Measurements from ENCODE around the gene GRK5.
"Not testable (repeated sequence)": the region's sequence is repeated elsewhere in the genome, so short reads cannot be mapped to it uniquely, and the experiment has no call there.

GRK5 gene

GRCh38 chr10:119222537-119222936 is 15.2 kb downstream of the GRK5 start:
- no peak for TF ChIP-seq CTCF (IDR thresholded peaks at IDR 0.05; ENCODE audit: low read depth, low read length)
- no peak overlapping the region for H3K4me3 ChIP-seq (ENCODE audit: low read depth, low read length)

GRCh38 chr10:119222966-119223386 is 15.6 kb downstream of the GRK5 start:
- no peak overlapping the region for H3K4me3 ChIP-seq (ENCODE audit: low read depth, low read length)
- TF ChIP-seq CTCF (IDR thresholded peaks at IDR 0.05; ENCODE audit: low read depth, low read length): no peak

DNA sequence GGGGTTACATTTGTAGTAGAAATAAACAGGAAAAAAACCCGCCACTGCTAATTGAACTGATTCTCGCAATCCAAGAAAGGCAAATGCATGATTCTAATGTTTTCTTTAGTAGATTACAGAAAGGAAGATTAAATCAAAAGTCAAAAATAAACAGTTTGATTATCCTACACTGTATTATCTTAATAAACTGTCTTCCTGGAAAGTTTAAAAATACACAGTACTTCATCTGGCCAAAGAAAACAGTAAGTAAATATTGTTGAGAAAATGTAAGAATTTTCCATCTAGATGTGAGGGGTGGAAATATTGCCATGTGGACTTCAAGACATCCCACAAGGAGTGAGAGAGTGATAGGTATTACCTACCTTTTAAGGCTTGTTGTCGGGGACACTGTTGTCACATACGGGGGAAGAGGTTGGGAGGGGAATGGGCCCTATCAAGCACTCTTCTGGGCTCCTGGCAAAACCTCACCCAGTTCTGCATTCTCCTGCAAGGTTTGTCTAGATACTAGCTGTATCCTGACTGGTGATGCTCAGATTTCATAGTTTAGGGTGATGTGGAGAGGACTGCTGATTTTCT is 17.8 kb downstream of the GRK5 start:
- H3K4me3 ChIP-seq (ENCODE audit: low read depth, low read length): no peak overlapping the region
- TF ChIP-seq CTCF (IDR thresholded peaks at IDR 0.05; ENCODE audit: low read depth, low read length): no peak

- no peak overlapping the region for H3K4me3 ChIP-seq (ENCODE audit: low read depth, low read length)
- no peak for TF ChIP-seq CTCF (IDR thresholded peaks at IDR 0.05; ENCODE audit: low read depth, low read length)
Measured at GRCh38 chr10:119227825-119228224, 20.5 kb downstream of the GRK5 start.

GRCh38 chr10:119231654-119232053 is 24.3 kb downstream of the GRK5 start:
- H3K4me3 ChIP-seq (ENCODE audit: low read depth, low read length): no peak overlapping the region

GRCh38 chr10:119232439-119232838 is 25.1 kb downstream of the GRK5 start:
- not testable (repeated sequence) for H3K4me3 ChIP-seq (ENCODE audit: low read depth, low read length)

More at GRCh38 chr10:119231654-119232053, 24.3 kb downstream of the GRK5 start:
- no peak for TF ChIP-seq CTCF (IDR thresholded peaks at IDR 0.05; ENCODE audit: low read depth, low read length)

DNA sequence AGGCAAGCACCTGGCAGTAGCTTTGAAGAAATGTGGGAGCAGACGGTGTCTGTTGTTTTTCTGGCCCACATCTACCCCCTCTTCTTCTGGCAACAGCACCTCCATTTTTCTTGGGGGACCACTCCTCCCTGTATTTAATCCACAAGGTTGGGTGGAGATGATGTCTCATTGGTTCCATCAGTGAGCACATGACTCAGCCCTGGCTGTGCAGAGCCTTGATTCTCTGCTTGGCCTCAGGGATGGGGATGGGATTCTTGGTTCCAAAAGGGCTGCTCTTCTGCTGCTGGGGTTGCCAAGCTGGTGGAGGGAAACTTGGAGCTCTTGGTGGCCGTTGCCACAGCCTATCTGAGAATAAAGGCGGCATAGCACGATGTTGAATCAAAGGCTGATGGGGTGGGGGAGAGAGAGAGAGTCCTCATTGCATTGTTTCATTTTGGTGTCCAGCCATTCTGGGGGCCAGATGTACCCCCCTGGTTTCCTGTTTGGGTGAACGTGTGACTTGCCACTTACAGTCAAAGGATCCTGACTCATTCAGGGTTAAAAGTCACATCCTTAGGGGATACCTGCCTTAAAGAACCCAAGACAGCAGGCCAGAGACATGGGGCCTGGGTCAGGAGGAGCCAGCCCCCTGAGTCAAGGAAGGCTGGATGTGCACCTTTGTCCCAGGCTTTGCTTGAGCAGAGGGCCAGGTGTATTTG is 25.9 kb downstream of the GRK5 start:
- TF ChIP-seq CTCF (IDR thresholded peaks at IDR 0.05; ENCODE audit: low read depth, low read length): no peak
- H3K4me3 ChIP-seq (ENCODE audit: low read depth, low read length): no peak overlapping the region

Measured in WI38 (cell line).